Measurements from ENCODE around the gene USP5. TPM values are rescaled to one million over a fixed set of nuclear protein-coding genes. Genes with fewer than 3 reads are reported as not detected.

The USP5 gene
- total RNA-seq, 1 donor from 2014 or later: 146 TPM

- H3K9me3 Mint-ChIP-seq (ENCODE audit: unreplicated experiment): no peaks in the 10 kb centered on the region
- Histone ChIP-seq H4K20me1 (ENCODE audit: insufficient read depth, low read length) (no peaks in the 10 kb centered on the region), H3K79me2 (ENCODE audit: insufficient read depth, low read length) (no peaks in the 10 kb centered on the region), H3K27me3 (ENCODE audit: insufficient read depth, low read length) (no peaks in the 10 kb centered on the region), H3K4me1 (ENCODE audit: insufficient read depth, low read length) (peaks cover 15% of the 10 kb centered on the region), H3K9ac (ENCODE audit: low read length) (peak within 1 kb of the TSS; percentile 59), H3K4me2 (ENCODE audit: low read length) (peak within 1 kb of the TSS; percentile 88), H3K36me3 (ENCODE audit: insufficient read depth, low read length) (no peaks in the 10 kb centered on the region), H3K27ac (ENCODE audit: low read depth, low read length) (no peak within 1 kb of the TSS), H3K9me3 (ENCODE audit: insufficient read depth, low read depth, low read length) (no peaks in the 10 kb centered on the region), H3K4me3 (ENCODE audit: insufficient read depth, low read depth, low read length) (peak within 1 kb of the TSS; percentile 51), H2AFZ (ENCODE audit: low read depth, low read length) (peak within 1 kb of the TSS; percentile 56)
- FAIRE-seq (no peak), DNase-seq (ENCODE audit: low read depth) (peak; percentile 37)
- H3K27me3 Mint-ChIP-seq (ENCODE audit: low read depth, unreplicated experiment): no peaks in the 10 kb centered on the region
- peaks cover 27% of the 10 kb centered on the region for H3K4me1 Mint-ChIP-seq (ENCODE audit: low read depth, unreplicated experiment)
- H3K36me3 Mint-ChIP-seq (ENCODE audit: low read depth, unreplicated experiment): peaks cover 4% of the 10 kb centered on the region
- TF ChIP-seq EZH2 (IDR thresholded peaks at IDR 0.05; ENCODE audit: insufficient read depth, low read length) (no peak), CTCF (IDR thresholded peaks at IDR 0.05; ENCODE audit: insufficient read depth, low read depth, low read length) (no peak)
- peak within 1 kb of the TSS; percentile 23 for H3K27ac Mint-ChIP-seq (ENCODE audit: unreplicated experiment)
- peak within 1 kb of the TSS; percentile 79 for H3K4me3 Mint-ChIP-seq (ENCODE audit: unreplicated experiment)
Observed at GRCh38 chr12:6821591-6822425, 30.1 kb upstream of the USP5 start, which contains the start of gene GPR162. Gene GPR162, plus strand, starts transcription at chr12:6821821. Its CDS starts 2,078 bp downstream, at chr12:6823899.

- Mint-ChIP-seq H3K27me3 (ENCODE audit: low read depth, unreplicated experiment) (no peaks in the 10 kb centered on the region), H3K9me3 (ENCODE audit: unreplicated experiment) (no peaks in the 10 kb centered on the region), H3K27ac (ENCODE audit: unreplicated experiment) (no peak overlapping the region), H3K4me3 (ENCODE audit: unreplicated experiment) (peak overlapping the region; percentile 50), H3K36me3 (ENCODE audit: low read depth, unreplicated experiment) (peaks cover 4% of the 10 kb centered on the region), H3K4me1 (ENCODE audit: low read depth, unreplicated experiment) (peaks cover 32% of the 10 kb centered on the region)
- Histone ChIP-seq H2AFZ (ENCODE audit: low read depth, low read length) (no peak overlapping the region), H3K4me2 (ENCODE audit: low read length) (peak overlapping the region; percentile 88), H3K27me3 (ENCODE audit: insufficient read depth, low read length) (no peaks in the 10 kb centered on the region), H3K79me2 (ENCODE audit: insufficient read depth, low read length) (no peaks in the 10 kb centered on the region), H3K4me3 (ENCODE audit: insufficient read depth, low read depth, low read length) (no peak overlapping the region), H4K20me1 (ENCODE audit: insufficient read depth, low read length) (no peaks in the 10 kb centered on the region), H3K9ac (ENCODE audit: low read length) (no peak overlapping the region), H3K36me3 (ENCODE audit: insufficient read depth, low read length) (no peaks in the 10 kb centered on the region), H3K27ac (ENCODE audit: low read depth, low read length) (no peak overlapping the region), H3K9me3 (ENCODE audit: insufficient read depth, low read depth, low read length) (no peaks in the 10 kb centered on the region), H3K4me1 (ENCODE audit: insufficient read depth, low read length) (peaks cover 21% of the 10 kb centered on the region)
- no peak for TF ChIP-seq CTCF (IDR thresholded peaks at IDR 0.05; ENCODE audit: insufficient read depth, low read depth, low read length)
- no peak for TF ChIP-seq EZH2 (IDR thresholded peaks at IDR 0.05; ENCODE audit: insufficient read depth, low read length)
- DNase-seq (ENCODE audit: low read depth): no peak
- no peak for FAIRE-seq
Observed at GRCh38 chr12:6822426-6823135, 29.4 kb upstream of the USP5 start.

Measured in astrocyte (in vitro differentiated cells and primary cell).